H1 (cell line): ENCODE data around the gene ANKRD36C. TPM values are rescaled to one million over a fixed set of nuclear protein-coding genes. Genes with fewer than 3 reads are reported as not detected.
"Not testable (repeated sequence)": the region's sequence is repeated elsewhere in the genome, so short reads cannot be mapped to it uniquely, and the experiment has no call there.

ENCODE experiments used
- CTCF ChIA-PET: fragments of 300-600 bp; sonication (Branson Sonifier 250); formaldehyde crosslinking; loops from one replicate; lab custom pipeline; 2021; ENCODE audit not compliant: partially characterized antibody; lab: Charles Lee
- POLR2A ChIA-PET: fragments of 300-600 bp; sonication (Branson Sonifier 250); formaldehyde crosslinking; loops from one replicate; lab custom pipeline; 2021; ENCODE audit warnings: inconsistent platforms; ENCODE audit not compliant: partially characterized antibody; lab: Charles Lee
- DNase-seq, 2 experiments: peaks; one replicate each; pipeline versions ENCODE4 v3.0.0 to v3.0.0-alpha.2; 2010 to 2022; ENCODE audit warnings: low spot score in 2 of 2, low read depth in 1 of 2, mixed read lengths in 1 of 2
- FAIRE-seq: peaks from 2 replicates; lab custom pipeline; 2011; peaks lifted over from hg19 to GRCh38; lab: Jason Lieb, UNC
- H2AFZ ChIP-seq: 2 replicates; pipeline ENCODE4 v1.8.1; 2012; ENCODE audit warnings: low read length, inconsistent platforms
- H2AK5ac ChIP-seq: 2 replicates; pipeline ENCODE4 v1.6.1; 2013; ENCODE audit warnings: low read depth, low read length
- H2BK120ac ChIP-seq: replicated peaks from 2 replicates; pipeline ENCODE3; 2013; ENCODE audit warnings: low read depth, low read length, inconsistent platforms
- H2BK12ac ChIP-seq: 2 replicates; pipeline ENCODE4 v1.6.1; 2013; ENCODE audit warnings: low read depth, low read length
- H2BK15ac ChIP-seq: 2 replicates; pipeline ENCODE4 v1.6.1; 2013; ENCODE audit warnings: low read length
- H2BK20ac ChIP-seq: 2 replicates; pipeline ENCODE4 v1.6.1; 2013; ENCODE audit warnings: low read length
- H2BK5ac ChIP-seq: 2 replicates; pipeline ENCODE4 v1.6.1; 2013; ENCODE audit warnings: low read depth, low read length
- H3K14ac ChIP-seq: 2 replicates; pipeline ENCODE4 v1.6.1; 2013; ENCODE audit warnings: inconsistent platforms; ENCODE audit not compliant: insufficient read length
- H3K18ac ChIP-seq: 2 replicates; pipeline ENCODE4 v1.6.1; 2013; ENCODE audit warnings: low read length; ENCODE audit errors: extremely low read depth
- H3K23ac ChIP-seq: 2 replicates; pipeline ENCODE4 v1.6.1; 2013; ENCODE audit warnings: inconsistent platforms; ENCODE audit not compliant: insufficient read length
- H3K23me2 ChIP-seq: 2 replicates; pipeline ENCODE4 v1.6.1; 2013; ENCODE audit warnings: low read depth, low read length
- H3K27ac ChIP-seq: 2 replicates; pipeline ENCODE4 v1.6.1; 2011; ENCODE audit warnings: low read depth, low read length, inconsistent platforms
- H3K27me3 ChIP-seq, 4 experiments: replicated peaks in 1 of 4; 1 replicate in 1 of 4; 2 replicates in 3 of 4; pipeline versions ENCODE4 v1.6.1 to v1.8.1; 2011 to 2013; ENCODE audit warnings: low read length in 3 of 4, mild to moderate bottlenecking in 3 of 4, inconsistent platforms in 2 of 4, mixed read lengths in 2 of 4, moderate library complexity in 1 of 4; ENCODE audit not compliant: control insufficient read depth in 3 of 4, insufficient read depth in 3 of 4; ENCODE audit errors: extremely low read depth in 1 of 4
- H3K36me3 ChIP-seq, 4 experiments: 2 replicates each; pipeline versions ENCODE4 v1.6.1 to v1.8.1; 2011 to 2013; ENCODE audit warnings: mild to moderate bottlenecking in 4 of 4, low read length in 3 of 4, moderate library complexity in 2 of 4, control low read depth in 1 of 4, inconsistent platforms in 1 of 4; ENCODE audit not compliant: insufficient read depth in 4 of 4, control insufficient read depth in 2 of 4
- H3K4ac ChIP-seq: replicated peaks from 2 replicates; pipeline ENCODE3; 2013; ENCODE audit warnings: low read length, low read depth, mixed read lengths, inconsistent platforms; ENCODE audit not compliant: insufficient read length
- H3K4me1 ChIP-seq, 4 experiments: replicated peaks in 1 of 4; 1 replicate in 1 of 4; 2 replicates in 3 of 4; pipeline versions ENCODE4 v1.6.1 to v1.8.1; 2011 to 2013; ENCODE audit warnings: low read length in 3 of 4, inconsistent platforms in 2 of 4, mixed read lengths in 1 of 4; ENCODE audit not compliant: insufficient read depth in 4 of 4, control insufficient read depth in 3 of 4
- H3K4me2 ChIP-seq, 2 experiments: 2 replicates each; pipeline versions ENCODE4 v1.6.1 to v1.8.1; 2011 to 2013; ENCODE audit warnings: low read depth in 2 of 2, low read length in 2 of 2, control low read depth in 1 of 2, inconsistent platforms in 1 of 2, mild to moderate bottlenecking in 1 of 2; ENCODE audit not compliant: insufficient read depth in 1 of 2
- H3K4me3 ChIP-seq, 4 experiments: fragments of 200-600, 300-600 bp in 1 of 4; sonication (generic), shearing (Covaris generic), sonication (Bioruptor Twin) in 1 of 4; 2 replicates each; pipeline versions ENCODE4 v1.5.1 to v1.8.1; 2011 to 2016; ENCODE audit warnings: low read length in 4 of 4, low read depth in 3 of 4, control low read depth in 2 of 4, inconsistent platforms in 2 of 4, mild to moderate bottlenecking in 2 of 4, mixed read lengths in 1 of 4, moderate library complexity in 1 of 4; ENCODE audit not compliant: insufficient read depth in 2 of 4; ENCODE audit errors: extremely low read depth in 1 of 4
- H3K56ac ChIP-seq: replicated peaks from 2 replicates; pipeline ENCODE3; 2013; ENCODE audit warnings: low read depth, mild to moderate bottlenecking, mixed read lengths, low read length, inconsistent platforms; ENCODE audit not compliant: insufficient read length
- H3K79me1 ChIP-seq: 2 replicates; pipeline ENCODE4 v1.6.1; 2013; ENCODE audit warnings: low read depth, low read length, control low read depth
- H3K79me2 ChIP-seq, 2 experiments: 2 replicates each; pipeline versions ENCODE4 v1.6.1 to v1.8.1; 2012 to 2013; ENCODE audit warnings: low read length in 2 of 2, mild to moderate bottlenecking in 2 of 2, inconsistent platforms in 1 of 2; ENCODE audit not compliant: insufficient read depth in 2 of 2, control insufficient read depth in 1 of 2
- H3K9ac ChIP-seq, 4 experiments: replicated peaks in 1 of 4; 1 replicate in 1 of 4; 2 replicates in 3 of 4; pipeline versions ENCODE4 v1.6.1 to v1.8.1; 2011 to 2013; ENCODE audit warnings: low read depth in 3 of 4, low read length in 3 of 4, control low read depth in 2 of 4, mild to moderate bottlenecking in 2 of 4, moderate library complexity in 2 of 4, inconsistent platforms in 1 of 4; ENCODE audit errors: extremely low read depth in 1 of 4
- H3K9me3 ChIP-seq, 2 experiments: 2 replicates each; pipeline versions ENCODE4 v1.6.1 to v1.8.1; 2012 to 2013; ENCODE audit warnings: mild to moderate bottlenecking in 2 of 2, moderate library complexity in 2 of 2, control low read depth in 1 of 2, inconsistent platforms in 1 of 2, low read depth in 1 of 2, low read length in 1 of 2, mixed read lengths in 1 of 2; ENCODE audit not compliant: insufficient read depth in 2 of 2
- H4K20me1 ChIP-seq, 2 experiments: replicated peaks in 1 of 2; 2 replicates each; pipeline versions ENCODE3 to v1.8.1; 2011 to 2013; ENCODE audit warnings: inconsistent platforms in 2 of 2, low read length in 2 of 2, mild to moderate bottlenecking in 1 of 2; ENCODE audit not compliant: insufficient read depth in 2 of 2, control insufficient read depth in 1 of 2
- H4K5ac ChIP-seq: 2 replicates; pipeline ENCODE4 v1.6.1; 2013; ENCODE audit warnings: low read length, low read depth, mixed read lengths, inconsistent platforms; ENCODE audit not compliant: insufficient read length
- H4K8ac ChIP-seq: 2 replicates; pipeline ENCODE4 v1.8.0; 2013; ENCODE audit warnings: mild to moderate bottlenecking, moderate library complexity, low read length, inconsistent platforms; ENCODE audit not compliant: insufficient read depth; ENCODE audit errors: extremely low read depth
- H4K91ac ChIP-seq: replicated peaks from 2 replicates; pipeline ENCODE3; 2013; ENCODE audit warnings: low read length, mixed read lengths, inconsistent platforms; ENCODE audit not compliant: insufficient read length
- CEBPB ChIP-seq: IDR thresholded peaks from 2 replicates; pipeline ENCODE4 v1.6.1; 2012; ENCODE audit warnings: low read depth, low read length
- NANOG ChIP-seq: IDR thresholded peaks from 2 replicates; pipeline ENCODE4 v1.6.1; 2011; ENCODE audit warnings: low read length, low read depth, mild to moderate bottlenecking, inconsistent platforms; ENCODE audit not compliant: insufficient read depth, poor library complexity, severe bottlenecking
- RFX5 ChIP-seq: IDR thresholded peaks from 2 replicates; pipeline ENCODE4 v1.6.1; 2011; ENCODE audit warnings: low read depth, low read length, improper control_type of control experiment, borderline replicate concordance
- TCF12 ChIP-seq: IDR thresholded peaks from 2 replicates; pipeline ENCODE4 v1.6.1; 2011; ENCODE audit warnings: low read depth, mild to moderate bottlenecking, low read length
- USF2 ChIP-seq: IDR thresholded peaks from 2 replicates; pipeline ENCODE4 v1.6.1; 2011; ENCODE audit warnings: low read length, improper control_type of control experiment
- WGBS, 2 experiments: shearing (Covaris generic) in 1 of 2; methylation state at CpG; one replicate each; pipeline versions ENCODE4 v1.1.6 to v1.1.7; 2013 to 2015; ENCODE audit warnings: low lambda C conversion rate in 2 of 2, mixed read lengths in 2 of 2, inconsistent platforms in 1 of 2, low coverage in 1 of 2, missing lambda C conversion rate in 1 of 2; ENCODE audit not compliant: insufficient replicate concordance in 2 of 2, insufficient coverage in 1 of 2, insufficient read length in 1 of 2; ENCODE audit errors: extremely low coverage in 1 of 2, missing lambda C conversion rate in 1 of 2; 5-methylcytosine and 5-hydroxymethylcytosine counted together
- polyA plus RNA-seq, 7 experiments: library from polyadenylated mRNA; depleted of rRNA in 3 of 7; stranded (reverse) in 5 of 7; unstranded in 2 of 7; fragments of >200 nt in 5 of 7; fragments of 200-250 nt in 2 of 7; gene quantifications; 1 replicate in 5 of 7; 2 replicates in 1 of 7; 4 replicates in 1 of 7; pipeline versions ENCODE4 v1.2.1 to v1.2.3, GENCODE V29; 2011 to 2013; ENCODE audit warnings: missing spikeins in 2 of 7, mixed read lengths in 2 of 7
- total RNA-seq: library from RNA; stranded (reverse); fragmentation: NEBNext Ultra II Directional; extraction: Animal tissue kit (Norgen Biotek cat#: 25700); gene quantifications from 2 replicates; pipeline ENCODE4 v1.2.1, GENCODE V29; 2021

Gene ANKRD36C
- total and polyA plus RNA-seq, 2 of the 8 experiments (the other 6 are each of a cell fraction or from before 2014, with no cell fraction given): 1.1 to 7.3 TPM

GRCh38 chr2:95799892-95800291, 191.7 kb downstream of the ANKRD36C start (continued):
- no peak for TF ChIP-seq USF2
- no peak for TF ChIP-seq NANOG
- no peak for TF ChIP-seq TCF12
- TF ChIP-seq RFX5: no peak
- no peak for TF ChIP-seq CEBPB

GRCh38 chr2:95799147-95799889, 192.3 kb downstream of the ANKRD36C start:
- H3K4ac ChIP-seq, FAIRE-seq, H3K4me1 ChIP-seq, H3K14ac ChIP-seq, H3K23me2 ChIP-seq, H3K56ac ChIP-seq, H2BK12ac ChIP-seq, H4K91ac ChIP-seq, H4K8ac ChIP-seq, H3K79me1 ChIP-seq, H2BK120ac ChIP-seq, H3K4me2 ChIP-seq, H2AK5ac ChIP-seq, H2BK5ac ChIP-seq, H3K18ac ChIP-seq, DNase-seq, H3K27ac ChIP-seq, H3K27me3 ChIP-seq, POLR2A ChIA-PET, H3K4me3 ChIP-seq, CTCF ChIA-PET, H2AFZ ChIP-seq, H3K9ac ChIP-seq, H4K5ac ChIP-seq, H3K79me2 ChIP-seq, H4K20me1 ChIP-seq, H2BK20ac ChIP-seq, H3K23ac ChIP-seq, H3K36me3 ChIP-seq, H2BK15ac ChIP-seq: not testable (repeated sequence)
- 92% methylated on average over 12 of the region's 13 CpGs; no CpG with 5 or more reads in 1 of the 2 experiments for WGBS, 2 experiments
- peaks cover 6 to 25% of the 10 kb centered on the region in 2 experiments; a peak in 3 of 4 replicates for H3K9me3 ChIP-seq
